ENCODE data around the gene FALEC. TPM values are rescaled to one million over a fixed set of nuclear protein-coding genes. Genes with fewer than 3 reads are reported as not detected.

The FALEC gene
- total and polyA plus RNA-seq, 9 of the 15 experiments (the other 6 are each of a cell fraction or from before 2014, with no cell fraction given) = 0.15 to 1.8 (median 0.53) TPM; not detected in 5

DNA sequence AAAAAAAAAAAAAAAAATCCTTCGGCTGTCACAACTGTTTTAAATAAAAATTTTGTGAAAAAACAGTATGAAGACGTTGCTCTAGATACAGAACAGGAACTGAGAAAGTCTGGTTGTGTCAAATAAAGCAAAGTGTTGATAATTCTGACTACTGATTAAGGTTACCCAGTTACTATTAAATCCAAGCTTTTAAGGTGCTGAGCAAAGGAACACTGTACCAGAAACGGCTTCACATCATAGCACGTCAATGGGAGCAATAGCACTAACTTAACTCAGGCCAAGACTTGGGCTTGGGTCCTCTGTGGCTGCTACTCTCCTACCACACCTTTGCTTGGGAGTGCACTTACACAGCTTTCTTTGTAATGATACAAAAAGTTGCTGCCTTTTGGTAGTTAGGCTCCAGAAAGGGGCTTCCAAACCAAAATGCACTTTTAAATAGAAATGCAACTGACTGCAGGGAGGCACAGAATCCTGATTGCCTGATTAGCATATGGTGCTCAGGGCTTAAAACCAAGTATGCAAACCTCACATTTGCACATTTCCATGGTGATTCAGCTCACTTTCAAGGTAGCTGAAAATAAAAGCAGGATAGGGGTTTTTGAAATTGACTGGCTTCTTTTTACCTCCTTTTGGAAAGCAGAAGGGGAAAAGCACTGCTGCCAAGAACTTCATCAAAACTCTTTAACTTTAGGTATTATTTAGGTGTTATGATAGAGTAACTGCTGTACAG, 57.5 kb downstream of the FALEC start (continued):
- TF ChIP-seq, protein P1, sequence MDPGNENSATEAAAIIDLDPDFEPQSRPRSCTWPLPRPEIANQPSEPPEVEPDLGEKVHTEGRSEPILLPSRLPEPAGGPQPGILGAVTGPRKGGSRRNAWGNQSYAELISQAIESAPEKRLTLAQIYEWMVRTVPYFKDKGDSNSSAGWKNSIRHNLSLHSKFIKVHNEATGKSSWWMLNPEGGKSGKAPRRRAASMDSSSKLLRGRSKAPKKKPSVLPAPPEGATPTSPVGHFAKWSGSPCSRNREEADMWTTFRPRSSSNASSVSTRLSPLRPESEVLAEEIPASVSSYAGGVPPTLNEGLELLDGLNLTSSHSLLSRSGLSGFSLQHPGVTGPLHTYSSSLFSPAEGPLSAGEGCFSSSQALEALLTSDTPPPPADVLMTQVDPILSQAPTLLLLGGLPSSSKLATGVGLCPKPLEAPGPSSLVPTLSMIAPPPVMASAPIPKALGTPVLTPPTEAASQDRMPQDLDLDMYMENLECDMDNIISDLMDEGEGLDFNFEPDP (CRISPR knock-in tag; IDR thresholded peaks at IDR 0.05) = peak; percentile 61; the same call in 1 of the 2 replicates
- TF ChIP-seq DDX20 (tag; IDR thresholded peaks at IDR 0.05; ENCODE audit: low read depth) (no peak), NR1H2 (CRISPR knock-in tag; IDR thresholded peaks at IDR 0.05) (no peak), ESRRB (CRISPR knock-in tag; IDR thresholded peaks at IDR 0.05; ENCODE audit: borderline replicate concordance) (0 out of 2 replicates have a peak, but pooled peaks have one; percentile 48), TEAD4 (IDR thresholded peaks at IDR 0.05; ENCODE audit: low read length) (no peak), TEAD4 (CRISPR knock-in tag; IDR thresholded peaks at IDR 0.05; ENCODE audit: borderline replicate concordance) (no peak), HNRNPK (IDR thresholded peaks at IDR 0.05; ENCODE audit: low read depth, low read length, poor library complexity, severe bottlenecking) (no peak), HNRNPUL1 (IDR thresholded peaks at IDR 0.05; ENCODE audit: low read length) (no peak), TCF3 (CRISPR knock-in tag; IDR thresholded peaks at IDR 0.05) (no peak), ZNF24 (IDR thresholded peaks at IDR 0.05) (no peak), SMAD1 (IDR thresholded peaks at IDR 0.05; ENCODE audit: low read depth, low read length, partially characterized antibody) (peak; percentile 30), HDAC1 (IDR thresholded peaks at IDR 0.05) (no peak), MEF2A (IDR thresholded peaks at IDR 0.05; ENCODE audit: control insufficient read depth, low read depth, low read length) (no peak), EP400 (IDR thresholded peaks at IDR 0.05) (no peak), CC2D1A (IDR thresholded peaks at IDR 0.05) (no peak)
- TF ChIP-seq, protein P2, sequence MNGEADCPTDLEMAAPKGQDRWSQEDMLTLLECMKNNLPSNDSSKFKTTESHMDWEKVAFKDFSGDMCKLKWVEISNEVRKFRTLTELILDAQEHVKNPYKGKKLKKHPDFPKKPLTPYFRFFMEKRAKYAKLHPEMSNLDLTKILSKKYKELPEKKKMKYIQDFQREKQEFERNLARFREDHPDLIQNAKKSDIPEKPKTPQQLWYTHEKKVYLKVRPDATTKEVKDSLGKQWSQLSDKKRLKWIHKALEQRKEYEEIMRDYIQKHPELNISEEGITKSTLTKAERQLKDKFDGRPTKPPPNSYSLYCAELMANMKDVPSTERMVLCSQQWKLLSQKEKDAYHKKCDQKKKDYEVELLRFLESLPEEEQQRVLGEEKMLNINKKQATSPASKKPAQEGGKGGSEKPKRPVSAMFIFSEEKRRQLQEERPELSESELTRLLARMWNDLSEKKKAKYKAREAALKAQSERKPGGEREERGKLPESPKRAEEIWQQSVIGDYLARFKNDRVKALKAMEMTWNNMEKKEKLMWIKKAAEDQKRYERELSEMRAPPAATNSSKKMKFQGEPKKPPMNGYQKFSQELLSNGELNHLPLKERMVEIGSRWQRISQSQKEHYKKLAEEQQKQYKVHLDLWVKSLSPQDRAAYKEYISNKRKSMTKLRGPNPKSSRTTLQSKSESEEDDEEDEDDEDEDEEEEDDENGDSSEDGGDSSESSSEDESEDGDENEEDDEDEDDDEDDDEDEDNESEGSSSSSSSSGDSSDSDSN (IDR thresholded peaks at IDR 0.05; ENCODE audit: borderline replicate concordance in 1 of 2, low read depth in 2 of 2, low read length in 2 of 2) = no peak
- TF ChIP-seq, protein P3, sequence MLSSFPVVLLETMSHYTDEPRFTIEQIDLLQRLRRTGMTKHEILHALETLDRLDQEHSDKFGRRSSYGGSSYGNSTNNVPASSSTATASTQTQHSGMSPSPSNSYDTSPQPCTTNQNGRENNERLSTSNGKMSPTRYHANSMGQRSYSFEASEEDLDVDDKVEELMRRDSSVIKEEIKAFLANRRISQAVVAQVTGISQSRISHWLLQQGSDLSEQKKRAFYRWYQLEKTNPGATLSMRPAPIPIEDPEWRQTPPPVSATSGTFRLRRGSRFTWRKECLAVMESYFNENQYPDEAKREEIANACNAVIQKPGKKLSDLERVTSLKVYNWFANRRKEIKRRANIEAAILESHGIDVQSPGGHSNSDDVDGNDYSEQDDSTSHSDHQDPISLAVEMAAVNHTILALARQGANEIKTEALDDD (IDR thresholded peaks at IDR 0.05) = no peak
- TF ChIP-seq, protein P4, sequence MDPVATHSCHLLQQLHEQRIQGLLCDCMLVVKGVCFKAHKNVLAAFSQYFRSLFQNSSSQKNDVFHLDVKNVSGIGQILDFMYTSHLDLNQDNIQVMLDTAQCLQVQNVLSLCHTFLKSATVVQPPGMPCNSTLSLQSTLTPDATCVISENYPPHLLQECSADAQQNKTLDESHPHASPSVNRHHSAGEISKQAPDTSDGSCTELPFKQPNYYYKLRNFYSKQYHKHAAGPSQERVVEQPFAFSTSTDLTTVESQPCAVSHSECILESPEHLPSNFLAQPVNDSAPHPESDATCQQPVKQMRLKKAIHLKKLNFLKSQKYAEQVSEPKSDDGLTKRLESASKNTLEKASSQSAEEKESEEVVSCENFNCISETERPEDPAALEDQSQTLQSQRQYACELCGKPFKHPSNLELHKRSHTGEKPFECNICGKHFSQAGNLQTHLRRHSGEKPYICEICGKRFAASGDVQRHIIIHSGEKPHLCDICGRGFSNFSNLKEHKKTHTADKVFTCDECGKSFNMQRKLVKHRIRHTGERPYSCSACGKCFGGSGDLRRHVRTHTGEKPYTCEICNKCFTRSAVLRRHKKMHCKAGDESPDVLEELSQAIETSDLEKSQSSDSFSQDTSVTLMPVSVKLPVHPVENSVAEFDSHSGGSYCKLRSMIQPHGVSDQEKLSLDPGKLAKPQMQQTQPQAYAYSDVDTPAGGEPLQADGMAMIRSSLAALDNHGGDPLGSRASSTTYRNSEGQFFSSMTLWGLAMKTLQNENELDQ (CRISPR knock-in tag; IDR thresholded peaks at IDR 0.05; ENCODE audit: borderline replicate concordance) = no peak
- TF ChIP-seq, protein P5, sequence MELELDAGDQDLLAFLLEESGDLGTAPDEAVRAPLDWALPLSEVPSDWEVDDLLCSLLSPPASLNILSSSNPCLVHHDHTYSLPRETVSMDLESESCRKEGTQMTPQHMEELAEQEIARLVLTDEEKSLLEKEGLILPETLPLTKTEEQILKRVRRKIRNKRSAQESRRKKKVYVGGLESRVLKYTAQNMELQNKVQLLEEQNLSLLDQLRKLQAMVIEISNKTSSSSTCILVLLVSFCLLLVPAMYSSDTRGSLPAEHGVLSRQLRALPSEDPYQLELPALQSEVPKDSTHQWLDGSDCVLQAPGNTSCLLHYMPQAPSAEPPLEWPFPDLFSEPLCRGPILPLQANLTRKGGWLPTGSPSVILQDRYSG (tag; conservative IDR thresholded peaks at IDR 0.05; ENCODE audit: low read depth) = no peak

Data from K562 (cell line).